GM23338 (cell line): ENCODE data around the gene CCNQ. TPM values are rescaled to one million over a fixed set of nuclear protein-coding genes. Genes with fewer than 3 reads are reported as not detected.

Experiments
- ATAC-seq: fragments of 200-7000 bp; cut with Tn5 transposase; 3 replicates; pipeline ENCODE4 v1.9.1; 2020
- DNase-seq: peaks from one replicate; pipeline ENCODE4 v3.0.0-alpha.2; 2015; ENCODE audit warnings: low spot score
- H2AFZ ChIP-seq: fragments of 200-600 bp; sonication (generic); 2 replicates; pipeline ENCODE4 v1.8.0; 2016; ENCODE audit warnings: antibody characterized with exemption, mild to moderate bottlenecking, moderate library complexity
- H3F3A ChIP-seq: fragments of 200-600 bp; sonication (generic); replicated peaks from 2 replicates; pipeline ENCODE4 v1.8.0; 2017; ENCODE audit warnings: antibody characterized with exemption, mixed run types, low read depth
- H3K27ac ChIP-seq: fragments of 200-600 bp; sonication (generic); 2 replicates; pipeline ENCODE4 v1.6.1; 2016; ENCODE audit warnings: low read depth
- H3K27me3 ChIP-seq: fragments of 200-600 bp; sonication (generic); 2 replicates; pipeline ENCODE4 v1.8.0; 2016; ENCODE audit warnings: mild to moderate bottlenecking, mixed run types, moderate library complexity; ENCODE audit not compliant: insufficient read depth
- H3K36me3 ChIP-seq: fragments of 200-600 bp; sonication (generic); 2 replicates; pipeline ENCODE4 v1.8.0; 2016; ENCODE audit warnings: mild to moderate bottlenecking; ENCODE audit not compliant: insufficient read depth
- H3K4me1 ChIP-seq: fragments of 200-600 bp; sonication (generic); 2 replicates; pipeline ENCODE4 v1.8.0; 2016; ENCODE audit warnings: mild to moderate bottlenecking, moderate library complexity; ENCODE audit not compliant: insufficient read depth
- H3K4me2 ChIP-seq: fragments of 200-600 bp; sonication (generic); 2 replicates; pipeline ENCODE4 v1.7.1; 2017; ENCODE audit warnings: mixed run types
- H3K4me3 ChIP-seq: fragments of 200-600 bp; sonication (generic); 2 replicates; pipeline ENCODE4 v1.6.1; 2016; ENCODE audit warnings: mixed run types
- H3K79me2 ChIP-seq: fragments of 200-600 bp; sonication (generic); replicated peaks from 2 replicates; pipeline ENCODE4 v1.8.0; 2017; ENCODE audit warnings: mild to moderate bottlenecking; ENCODE audit not compliant: insufficient read depth
- H3K9me2 ChIP-seq: fragments of 200-600 bp; sonication (generic); 2 replicates; pipeline ENCODE4 v1.8.0; 2017; ENCODE audit not compliant: insufficient read depth
- H4K20me1 ChIP-seq: fragments of 200-600 bp; sonication (generic); replicated peaks from 2 replicates; pipeline ENCODE4 v1.8.0; 2017; ENCODE audit warnings: mild to moderate bottlenecking; ENCODE audit not compliant: insufficient read depth
- H3K27ac Mint-ChIP-seq: 2 replicates; pipeline ENCODE4 v1.8.0; 2020; ENCODE audit warnings: inconsistent platforms, mild to moderate bottlenecking, moderate library complexity, mixed read lengths
- H3K27me3 Mint-ChIP-seq: 3 replicates; pipeline ENCODE4 v1.8.0; 2022; ENCODE audit warnings: low read depth, mild to moderate bottlenecking, moderate library complexity, mixed read lengths, inconsistent platforms; ENCODE audit not compliant: insufficient read depth, poor library complexity
- H3K36me3 Mint-ChIP-seq: 3 replicates; pipeline ENCODE4 v1.8.0; 2021; ENCODE audit warnings: low read depth, mild to moderate bottlenecking, inconsistent platforms, moderate library complexity, mixed read lengths
- H3K4me1 Mint-ChIP-seq: 3 replicates; pipeline ENCODE4 v1.8.0; 2020; ENCODE audit warnings: mild to moderate bottlenecking, inconsistent platforms, mixed read lengths
- H3K4me3 Mint-ChIP-seq: 3 replicates; pipeline ENCODE4 v1.8.0; 2021; ENCODE audit warnings: moderate library complexity, mild to moderate bottlenecking, inconsistent platforms, mixed read lengths
- H3K9me3 Mint-ChIP-seq: 3 replicates; pipeline ENCODE4 v1.8.0; 2020; ENCODE audit warnings: moderate library complexity, mild to moderate bottlenecking, inconsistent platforms, mixed read lengths
- CREB1 ChIP-seq: fragments of 250-450 bp; sonication (Bioruptor Pico); IDR thresholded peaks from 2 replicates; pipeline ENCODE4 v1.5.0; 2020; ENCODE audit warnings: low read depth, mild to moderate bottlenecking, moderate library complexity
- CTCF ChIP-seq, 2 experiments: fragments of 200-600 bp in 1 of 2; sonication (generic) in 1 of 2; conservative IDR thresholded peaks; 2 replicates each; pipeline versions ENCODE4 v1.5.1 to v1.6.1; 2016 to 2017; ENCODE audit warnings: antibody characterized with exemption in 2 of 2, low read depth in 2 of 2, mild to moderate bottlenecking in 2 of 2, moderate library complexity in 1 of 2
- ETS1 ChIP-seq: IDR thresholded peaks from 2 replicates; pipeline ENCODE4 v1.6.1; 2016; ENCODE audit warnings: antibody characterized with exemption
- EZH2 ChIP-seq: fragments of 200-600 bp; sonication (generic); IDR thresholded peaks from one replicate; pipeline ENCODE4 v1.8.0; 2017; ENCODE audit warnings: antibody characterized with exemption, mild to moderate bottlenecking, low read depth; ENCODE audit not compliant: unreplicated experiment
- EZH2phosphoT487 ChIP-seq: fragments of 200-600 bp; sonication (generic); IDR thresholded peaks from one replicate; pipeline ENCODE4 v1.8.1; 2018; ENCODE audit warnings: antibody characterized with exemption; ENCODE audit not compliant: unreplicated experiment
- JUNB ChIP-seq: IDR thresholded peaks from one replicate; pipeline ENCODE4 v1.6.1; 2016; ENCODE audit warnings: antibody characterized with exemption; ENCODE audit not compliant: unreplicated experiment
- NANOG ChIP-seq: IDR thresholded peaks from 2 replicates; pipeline ENCODE4 v1.6.1; 2016; ENCODE audit warnings: antibody characterized with exemption, borderline replicate concordance
- POLR2AphosphoS5 ChIP-seq: IDR thresholded peaks from 2 replicates; pipeline ENCODE4 v1.6.1; 2016; ENCODE audit warnings: antibody characterized with exemption, low read depth
- REST ChIP-seq: IDR thresholded peaks from one replicate; pipeline ENCODE4 v1.6.1; 2018; ENCODE audit warnings: antibody characterized with exemption; ENCODE audit not compliant: unreplicated experiment
- STAT1 ChIP-seq: IDR thresholded peaks from one replicate; pipeline ENCODE4 v1.6.1; 2016; ENCODE audit warnings: antibody characterized with exemption; ENCODE audit not compliant: unreplicated experiment
- ZNF114 ChIP-seq: fragments of 250-450 bp; sonication (Bioruptor Pico); IDR thresholded peaks from 2 replicates; pipeline ENCODE4 v1.5.0; 2020; ENCODE audit warnings: mild to moderate bottlenecking, moderate library complexity
- ZNF331 ChIP-seq: fragments of 250-450 bp; sonication (Bioruptor Pico); IDR thresholded peaks from 2 replicates; pipeline ENCODE4 v1.5.0; 2020; ENCODE audit warnings: low read depth, mild to moderate bottlenecking, moderate library complexity
- ZNF462 ChIP-seq: fragments of 250-450 bp; sonication (Bioruptor Pico); IDR thresholded peaks from 2 replicates; pipeline ENCODE4 v1.5.0; 2020; ENCODE audit warnings: mild to moderate bottlenecking, moderate library complexity
- polyA plus RNA-seq: library from polyadenylated mRNA; unstranded; fragments of >200 nt; fragmentation: Nextera tagmentation; extraction: Ambion mirVana; gene quantifications from 2 replicates; pipeline ENCODE4 v1.2.1, GENCODE V29; 2016
- total RNA-seq: library from RNA; depleted of rRNA; stranded (reverse); fragments of >200 nt; shearing (Covaris generic); gene quantifications from 2 replicates; pipeline ENCODE4 v1.2.3, GENCODE V29; 2014

The CCNQ gene
- total and polyA plus RNA-seq, 2 experiments from 2014 or later = 19.4 to 30.2 TPM

- no peaks in the 10 kb centered on the region for H3K36me3 Mint-ChIP-seq
- no peak overlapping the region for H3K4me3 Mint-ChIP-seq
- TF ChIP-seq STAT1 (no peak), ZNF114 (CRISPR knock-in tag) (no peak), REST (no peak), NANOG (no peak), EZH2phosphoT487 (no peak), POLR2AphosphoS5 (no peak), EZH2 (no peak), CTCF (conservative IDR thresholded peaks at IDR 0.05; ENCODE audit: low read depth in 2 of 2) (no peak), JUNB (no peak), ZNF331 (CRISPR knock-in tag) (no peak), CREB1 (CRISPR knock-in tag) (no peak), ETS1 (no peak), ZNF462 (CRISPR knock-in tag) (no peak)
- Histone ChIP-seq H3K79me2 (no peaks in the 10 kb centered on the region), H3K4me3 (no peak overlapping the region), H3F3A (no peaks in the 10 kb centered on the region), H3K4me1 (no peaks in the 10 kb centered on the region), H3K27ac (no peak overlapping the region), H3K4me2 (no peak overlapping the region), H3K36me3 (no peaks in the 10 kb centered on the region), H3K9me2 (no peaks in the 10 kb centered on the region), H4K20me1 (no peaks in the 10 kb centered on the region), H3K27me3 (no peaks in the 10 kb centered on the region), H2AFZ (no peak overlapping the region)
- H3K9me3 Mint-ChIP-seq = no peaks in the 10 kb centered on the region
- peaks cover 2% of the 10 kb centered on the region; the same call in 1 of the 3 replicates for H3K4me1 Mint-ChIP-seq
- no peak for ATAC-seq
- DNase-seq = no peak
- peaks cover 6% of the 10 kb centered on the region for H3K27me3 Mint-ChIP-seq
- no peak overlapping the region for H3K27ac Mint-ChIP-seq
These were observed 23.8 kb upstream of the CCNQ start for GRCh38 chrX:153622661-153623309.
